Embryonic facial prominence (tissue), 1 donor: Measurements from ENCODE around the gene SEPTIN11.
A peak's percentile ranks its signal among the peaks of the same experiment; 100 is the strongest.

Experiments
- DNase-seq: peaks from one replicate; pipeline ENCODE4 v3.0.0-alpha.2; 2016; ENCODE audit errors: extremely low spot score

SEPTIN11 gene

DNA sequence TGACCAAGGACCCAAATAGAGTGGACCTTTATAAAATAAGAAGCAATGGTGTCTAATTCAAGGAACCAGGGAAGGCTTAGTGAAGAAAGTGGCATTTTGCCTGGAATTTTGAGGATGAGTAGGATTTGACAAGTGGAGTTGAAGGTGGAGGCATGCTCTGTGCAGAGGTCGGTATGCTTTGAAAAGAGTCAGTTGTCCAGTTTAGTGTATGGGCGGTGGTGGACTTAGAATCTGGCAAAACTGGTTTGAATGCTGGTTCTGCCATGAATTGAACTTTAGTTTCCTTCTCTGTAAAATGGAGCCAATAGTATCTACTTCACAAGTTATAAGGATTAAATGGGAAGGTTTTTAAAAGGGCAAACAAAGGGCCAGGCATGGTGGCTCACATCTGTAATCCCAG is 29.7 kb downstream of the SEPTIN11 start:
- DNase-seq, result no peak

DNA sequence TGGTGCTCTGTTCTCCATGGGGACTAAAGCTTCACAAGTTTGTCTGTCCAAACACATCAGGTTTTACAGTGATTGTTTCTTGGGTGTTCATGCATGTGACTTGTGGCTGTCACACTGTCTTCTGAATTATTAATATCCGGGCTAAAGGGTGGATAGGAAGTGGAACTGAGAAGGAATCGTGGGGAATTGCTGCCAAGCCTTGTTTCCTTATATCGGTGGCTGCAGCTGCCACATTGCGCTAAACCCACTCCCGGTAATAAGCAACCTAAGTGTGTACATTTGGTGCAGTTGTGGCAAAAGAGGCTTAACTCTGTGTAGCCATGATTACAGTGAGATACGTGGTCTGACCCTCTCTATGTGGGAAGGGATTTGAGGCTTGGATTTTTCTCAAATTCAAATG is 30.7 kb downstream of the SEPTIN11 start:
- DNase-seq, result no peak

DNA sequence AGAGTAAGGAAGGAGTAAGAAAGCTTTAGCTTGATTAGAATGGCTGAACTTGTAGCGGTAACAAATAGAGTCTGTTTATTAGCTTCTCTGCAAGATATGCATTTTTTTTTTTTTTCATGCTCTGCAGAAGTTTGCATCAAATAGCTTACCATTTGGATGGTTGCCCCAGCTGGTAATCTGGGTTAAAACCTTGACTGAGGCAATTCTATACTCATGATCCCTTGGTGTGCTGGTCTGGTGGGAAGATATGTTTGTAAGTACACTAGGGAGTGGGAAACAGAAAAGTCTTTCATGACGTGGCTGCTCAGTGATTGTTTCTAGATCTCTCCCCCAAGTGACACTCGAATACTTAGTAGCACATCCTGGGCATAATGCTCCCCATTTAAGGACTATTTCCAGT is 32.1 kb downstream of the SEPTIN11 start:
- DNase-seq, result no peak

DNA sequence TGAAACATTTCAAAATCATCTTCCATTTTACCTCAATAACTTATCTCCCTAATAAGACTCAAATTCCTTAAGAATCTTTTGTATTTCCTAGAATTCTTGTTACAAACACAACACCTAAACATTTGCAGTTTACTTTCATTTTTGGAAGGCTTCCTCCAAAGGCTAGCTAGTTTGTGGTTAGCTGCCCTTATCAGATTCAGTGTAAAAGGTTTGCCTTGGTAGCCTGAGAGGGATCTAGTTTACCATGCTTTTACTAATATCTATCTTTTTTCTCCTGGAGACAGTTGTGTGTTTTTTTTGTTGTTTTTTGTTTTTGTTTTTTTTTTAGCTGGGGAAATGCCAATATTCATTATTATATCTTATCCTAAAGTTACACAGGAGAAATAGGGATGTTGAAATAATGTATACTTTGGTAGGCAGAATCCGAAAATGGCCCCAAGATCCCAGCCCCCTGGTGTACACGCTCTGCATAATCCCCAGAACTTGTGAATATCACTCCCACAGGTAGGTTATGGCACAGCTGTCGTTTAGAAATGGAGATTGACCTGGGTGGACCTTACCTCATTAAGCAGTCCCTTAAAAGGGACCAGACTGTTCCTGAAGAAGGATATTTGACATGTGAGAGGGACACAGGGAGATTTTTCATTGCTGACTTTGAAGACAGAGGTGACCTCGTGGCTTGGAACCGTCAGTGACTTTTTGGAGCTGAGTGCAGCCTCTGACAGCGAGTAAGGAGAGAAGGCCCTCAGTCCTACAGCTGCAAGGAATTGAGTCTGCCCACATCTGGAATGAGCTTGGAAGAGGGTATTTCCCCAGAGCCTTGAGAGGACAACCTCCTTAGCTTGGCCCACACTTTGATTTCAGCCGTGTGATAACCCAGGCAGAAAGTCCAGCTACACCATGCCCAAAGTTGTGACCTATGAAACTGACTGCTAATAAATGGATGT is 33.4 kb downstream of the SEPTIN11 start:
- DNase-seq, result no peak

DNA sequence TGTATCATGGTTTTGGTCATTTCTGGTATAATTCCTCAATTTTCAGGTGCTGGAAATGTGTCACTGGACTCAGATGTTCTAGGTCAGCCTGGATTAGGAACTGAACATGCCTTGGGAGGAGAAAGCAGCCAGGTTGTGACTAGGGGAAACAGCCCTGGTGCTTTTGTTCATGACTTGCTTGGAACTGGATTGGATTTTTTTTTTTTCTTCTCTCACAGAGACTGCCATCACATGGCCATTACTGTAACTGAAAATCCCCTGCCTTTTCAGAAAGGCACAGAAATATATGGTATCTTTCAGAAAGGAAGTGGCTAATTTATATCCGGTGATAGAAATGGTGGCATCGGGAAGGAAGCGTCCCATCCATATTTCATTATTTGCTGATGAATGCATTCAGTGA is 34.6 kb downstream of the SEPTIN11 start:
- no peak for DNase-seq

DNA sequence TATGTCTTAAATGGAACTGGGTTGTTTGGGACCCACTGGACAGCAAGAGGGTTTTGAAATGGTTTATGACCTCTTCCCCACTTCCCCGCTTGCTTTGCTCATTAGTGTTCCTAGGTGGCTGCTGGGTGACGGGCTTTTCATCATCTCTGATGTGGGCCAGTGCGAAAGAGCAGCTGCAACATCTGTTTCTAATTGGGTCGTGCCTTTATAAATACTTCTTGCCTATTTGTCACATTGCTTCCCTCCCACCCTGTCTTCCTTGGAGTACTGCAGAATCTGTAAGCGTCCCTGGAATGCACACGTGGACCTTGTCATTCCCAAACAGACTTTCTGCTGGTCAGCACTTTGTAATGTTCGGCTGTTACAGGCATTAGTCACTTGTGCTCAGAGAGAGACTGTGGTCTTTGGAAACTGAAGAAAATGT is 35.2 kb downstream of the SEPTIN11 start:
- no peak for DNase-seq

DNA sequence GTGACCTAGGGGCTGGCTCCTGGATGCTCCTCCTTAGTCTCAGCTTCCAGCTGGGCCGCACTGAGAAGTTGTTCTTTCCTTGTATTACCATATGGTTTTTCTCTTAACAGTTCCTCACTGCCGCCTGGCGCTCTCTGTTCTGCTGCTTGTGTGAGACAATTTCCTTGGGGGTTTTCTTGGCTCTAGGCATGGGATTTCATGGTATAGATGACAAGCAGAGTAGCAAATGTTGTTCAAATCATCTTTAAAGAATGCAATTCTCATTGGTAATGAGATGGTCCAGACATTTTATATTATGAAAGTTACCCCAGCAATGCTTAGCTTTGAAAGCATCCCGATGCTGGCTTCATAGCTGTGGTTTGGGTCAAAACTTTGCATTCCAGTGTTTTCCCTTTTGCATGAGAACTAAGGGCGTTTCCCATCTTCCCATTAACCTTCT is 37.6 kb downstream of the SEPTIN11 start:
- peak; percentile 68 for DNase-seq

DNA sequence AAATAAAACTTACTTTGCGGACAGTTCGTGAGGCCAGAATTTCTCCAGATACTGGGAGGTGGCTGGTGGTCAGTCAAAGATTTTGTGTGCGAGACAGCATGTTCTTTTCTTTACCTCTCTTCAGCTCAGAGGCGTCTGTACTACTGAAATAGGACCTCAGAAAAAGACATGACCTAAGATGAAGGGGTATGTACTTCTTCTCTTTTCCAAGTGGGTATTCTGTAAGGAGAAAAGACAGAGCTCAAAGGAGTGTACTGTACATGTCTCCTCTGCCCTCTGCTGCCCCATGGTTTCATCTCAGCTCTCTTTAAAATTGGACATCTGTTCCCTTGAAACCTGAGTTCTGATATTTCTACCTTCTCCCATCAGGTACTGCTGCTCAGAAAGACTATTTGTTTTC is 38.1 kb downstream of the SEPTIN11 start:
- no peak for DNase-seq

DNA sequence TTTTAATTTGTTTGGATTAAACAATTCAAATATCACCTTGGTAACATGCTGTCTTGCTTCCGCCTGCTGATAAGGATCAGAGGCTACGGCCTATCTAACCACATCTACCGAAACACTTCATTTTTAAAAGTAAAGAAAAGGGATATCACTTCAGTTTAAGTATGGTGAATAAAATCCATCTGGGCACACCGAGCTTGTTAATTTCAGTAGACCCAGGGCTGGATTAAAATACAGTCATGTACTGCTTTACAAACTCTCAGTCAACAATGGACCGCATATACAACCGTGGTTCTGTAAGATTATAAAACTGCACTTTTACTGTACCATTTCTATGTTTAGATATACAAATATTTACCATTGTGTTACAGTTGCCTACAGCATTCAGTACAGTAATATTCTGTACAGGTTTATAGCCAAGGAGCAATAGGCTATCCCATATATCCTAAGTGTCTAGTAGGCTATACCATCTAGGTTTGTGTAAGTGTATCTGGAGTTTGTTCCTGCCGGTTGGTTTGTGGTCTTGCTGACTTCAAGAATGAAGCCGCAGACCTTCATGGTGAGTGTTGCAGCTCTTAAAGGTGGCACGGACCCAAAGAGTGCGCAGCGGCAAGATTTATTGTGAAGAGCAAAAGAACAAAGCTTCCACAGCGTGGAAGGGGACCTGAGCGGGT is 40.0 kb downstream of the SEPTIN11 start:
- no peak for DNase-seq

DNA sequence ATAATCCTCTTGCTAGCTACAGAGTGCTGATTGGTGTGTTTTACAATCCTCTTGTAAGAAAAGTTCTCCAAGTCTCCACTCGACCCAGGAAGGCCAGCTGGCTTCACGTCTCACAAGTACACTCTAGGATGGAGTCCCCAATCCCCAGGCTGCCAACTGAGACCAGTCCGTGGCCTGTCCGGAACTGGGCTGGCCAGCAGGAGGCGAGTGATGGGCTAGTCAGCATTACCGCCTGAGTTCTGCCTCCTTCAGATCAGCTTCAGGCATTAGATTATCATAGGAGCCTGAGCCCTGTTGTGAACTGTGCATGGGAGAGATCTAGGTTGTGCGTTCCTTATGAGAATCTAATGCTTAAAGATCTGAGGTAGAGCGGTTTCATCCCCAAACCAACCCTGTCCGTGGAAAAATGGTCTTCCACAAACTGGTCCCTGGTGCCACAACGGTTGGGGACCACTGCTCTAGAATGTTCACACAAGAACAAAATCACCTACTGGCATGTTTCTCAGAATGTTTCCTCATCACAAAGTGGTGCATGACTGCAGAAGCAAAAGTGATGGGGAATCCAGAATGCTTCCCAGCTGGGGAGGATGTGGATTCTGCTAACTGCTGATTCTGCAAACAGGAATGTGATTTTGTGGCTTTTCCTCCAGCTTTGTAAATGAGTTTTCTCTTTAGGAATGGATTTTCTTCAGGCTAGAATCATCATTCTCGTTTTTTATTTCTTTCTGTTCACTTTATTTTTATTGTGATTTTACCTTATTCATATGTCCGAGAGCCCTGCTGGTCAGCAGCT is 40.9 kb downstream of the SEPTIN11 start:
- DNase-seq, result no peak

DNA sequence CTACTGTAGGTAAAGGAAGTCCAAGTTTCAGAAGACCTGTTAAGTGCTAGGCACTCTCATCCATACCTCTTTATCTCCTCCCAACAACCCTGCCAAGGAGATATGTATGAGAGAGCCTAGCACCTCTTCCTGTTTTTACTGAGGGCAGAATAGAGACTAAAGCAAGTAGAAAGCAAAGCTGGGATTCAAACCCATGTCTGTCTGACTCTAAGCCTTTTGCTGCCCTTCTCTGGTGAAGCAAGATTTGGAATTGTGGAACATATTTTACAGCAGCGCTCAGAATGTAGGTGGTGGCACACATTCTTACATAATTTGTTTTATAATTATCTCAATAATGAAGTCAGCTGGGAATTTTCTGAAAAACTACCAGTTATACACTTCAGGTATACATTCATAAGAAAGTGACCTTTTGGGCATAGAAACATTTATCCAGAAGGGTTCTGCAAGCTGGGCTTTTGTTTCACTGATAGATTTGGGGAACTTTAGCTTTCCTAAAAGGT is 41.7 kb downstream of the SEPTIN11 start:
- no peak for DNase-seq

DNA sequence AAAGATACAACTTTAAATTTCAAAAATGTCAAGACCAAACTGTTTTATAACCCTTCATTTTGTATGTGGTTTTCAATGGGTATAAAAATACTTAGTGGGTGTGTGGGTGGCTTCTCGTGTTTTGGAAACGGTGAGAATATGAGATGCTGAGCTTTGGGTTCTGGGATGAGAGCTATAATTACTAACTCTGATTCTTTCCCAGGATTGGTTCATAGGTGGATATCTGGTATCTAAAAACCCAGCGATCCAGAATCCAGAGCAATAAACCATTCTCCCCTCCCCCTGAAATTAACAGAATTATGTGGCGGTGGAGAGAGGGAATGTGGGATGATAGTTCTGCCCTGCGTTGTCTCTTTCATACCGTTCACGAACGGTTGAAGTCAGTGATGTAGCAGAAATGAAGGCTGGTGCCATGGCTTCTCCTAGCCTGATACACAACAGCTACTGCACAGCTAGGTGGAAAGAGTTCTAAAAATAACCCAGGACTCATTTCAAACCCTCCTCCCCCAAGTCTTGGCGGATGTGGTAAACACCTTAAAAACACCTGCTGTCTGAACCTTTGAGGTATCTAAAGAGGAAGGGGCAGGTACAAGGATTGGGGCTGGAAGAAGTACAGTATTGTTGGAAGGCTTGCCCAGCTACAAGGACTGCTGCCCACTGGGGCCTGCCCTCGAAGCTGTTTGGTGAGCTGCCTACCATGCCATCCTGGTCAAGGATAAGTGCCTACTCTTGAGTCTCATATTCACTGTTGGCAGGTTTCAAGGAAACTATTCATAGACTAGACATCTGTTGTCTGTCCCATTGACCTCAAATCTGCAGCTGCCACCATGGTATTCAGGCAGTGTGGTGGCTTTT is 44.5 kb downstream of the SEPTIN11 start:
- no peak for DNase-seq

DNA sequence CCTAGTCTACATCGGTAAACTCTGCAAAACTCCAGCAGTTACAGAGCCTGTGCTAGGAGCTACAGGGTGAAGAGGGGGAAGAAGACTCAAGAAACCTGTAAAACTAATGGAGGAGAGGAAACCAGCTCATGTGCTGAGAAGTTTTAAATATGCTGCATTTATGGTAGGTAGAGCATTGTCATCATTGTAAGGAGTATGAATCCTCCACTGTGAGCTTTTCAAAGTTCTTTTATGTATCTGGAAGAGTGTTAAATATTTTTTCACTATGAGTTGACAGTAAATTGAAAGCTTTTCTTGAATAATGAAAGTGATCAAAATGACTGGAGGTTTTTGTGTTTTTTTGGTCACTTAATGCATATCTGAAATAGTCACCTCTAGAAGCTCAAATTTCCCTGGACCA is 46.2 kb downstream of the SEPTIN11 start:
- no peak for DNase-seq

DNA sequence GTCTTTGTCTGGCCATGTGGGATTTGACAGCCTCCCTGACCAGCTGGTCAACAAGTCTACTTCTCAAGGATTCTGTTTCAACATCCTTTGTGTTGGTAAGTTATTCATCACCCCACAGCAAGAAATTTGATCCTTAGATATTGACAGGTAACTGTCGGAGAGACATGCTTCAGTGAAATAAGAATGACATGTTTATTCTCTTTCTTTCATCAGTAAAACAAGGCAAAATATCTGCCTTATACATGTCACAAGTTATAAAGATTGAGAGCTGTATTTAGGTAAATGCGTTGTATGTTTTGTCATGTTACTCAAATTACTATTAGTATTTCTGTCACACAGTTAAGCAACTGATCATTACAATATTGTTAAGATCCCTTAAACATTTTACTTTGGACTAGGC is 46.9 kb downstream of the SEPTIN11 start:
- no peak for DNase-seq

DNA sequence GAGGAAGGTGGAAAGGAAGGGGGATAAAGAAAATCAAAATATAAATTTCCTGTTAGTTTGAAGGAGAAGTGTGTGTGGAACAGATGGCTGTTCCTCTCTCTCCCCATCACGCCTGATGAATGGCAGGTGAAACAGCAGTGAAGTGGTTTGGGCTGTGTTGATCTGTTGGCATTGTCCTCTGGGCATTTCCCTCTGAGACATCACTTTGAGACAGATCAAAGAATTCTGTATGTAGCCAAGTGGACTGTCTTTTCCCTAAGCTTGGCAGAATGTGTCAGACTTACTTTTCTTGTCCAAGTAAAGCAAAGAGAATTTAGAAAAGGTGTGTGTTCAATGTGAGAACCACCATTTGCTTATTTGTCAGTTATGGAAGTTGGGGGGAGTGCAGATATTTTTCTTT is 47.5 kb downstream of the SEPTIN11 start:
- no peak for DNase-seq

DNA sequence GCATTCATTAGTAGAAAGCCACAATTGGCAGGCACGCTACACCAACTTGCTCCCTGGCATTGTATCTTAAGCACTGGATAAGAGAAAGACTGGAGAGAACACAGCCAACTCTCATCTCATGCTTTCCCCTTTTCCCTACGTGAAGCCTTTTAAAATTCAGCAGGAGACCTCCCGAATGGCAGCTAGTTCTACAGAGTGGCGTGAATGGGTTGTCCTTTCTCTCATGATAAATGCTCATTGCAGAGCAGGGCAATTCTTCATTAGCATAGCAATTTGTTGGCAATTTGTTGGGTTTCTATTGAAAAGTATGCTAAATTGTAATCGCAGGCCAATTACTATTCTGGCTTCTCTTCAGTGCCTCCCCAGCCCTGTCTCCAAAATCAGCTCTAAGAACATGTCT is 48.0 kb downstream of the SEPTIN11 start:
- DNase-seq, result no peak

DNA sequence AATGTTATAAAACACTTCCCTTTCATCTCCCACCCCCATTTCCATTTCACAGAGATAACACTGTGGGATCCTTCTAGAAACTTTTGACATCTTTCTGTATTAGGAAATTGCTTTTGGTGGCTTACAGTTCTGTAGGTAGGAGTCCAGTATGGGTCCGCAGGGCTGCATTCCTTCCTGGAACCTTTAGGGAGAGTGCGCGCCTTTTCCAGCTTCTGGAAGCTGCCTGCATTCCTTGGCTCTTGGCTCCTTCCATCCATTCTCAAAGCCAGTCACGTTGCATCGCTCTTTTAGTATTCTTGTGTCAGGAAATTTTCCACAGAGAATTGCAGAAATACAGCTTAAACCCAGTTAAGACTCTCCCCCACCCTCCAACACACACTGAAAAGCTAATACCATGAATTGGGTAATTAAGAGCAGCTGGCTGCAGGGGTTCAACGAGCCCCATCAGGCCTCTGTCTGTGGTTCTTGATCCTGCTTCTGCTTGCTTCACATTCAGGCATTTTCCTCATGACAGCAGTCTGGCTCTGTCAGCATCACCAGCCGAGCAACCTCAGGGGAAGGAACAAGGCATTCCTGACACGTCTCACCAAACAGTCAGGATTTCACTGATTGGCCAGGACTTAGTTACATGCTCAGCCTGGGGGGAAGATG is 48.8 kb downstream of the SEPTIN11 start:
- DNase-seq, result no peak
